Inferior parietal cortex (tissue), 1 donor: ENCODE results near the gene ANTXR2.
"Not testable (repeated sequence)": the region's sequence is repeated elsewhere in the genome, so short reads cannot be mapped to it uniquely, and the experiment has no call there.

Experiments
- DNase-seq: peaks from one replicate; pipeline ENCODE4 v3.0.0-alpha.2; 2016; ENCODE audit errors: extremely low spot score

The ANTXR2 gene

GRCh38 chr4:79991100-79991499 lies 81.9 kb downstream of the ANTXR2 start:
- DNase-seq, result not testable (repeated sequence)

- no peak for DNase-seq
These were observed 85.6 kb downstream of the ANTXR2 start for GRCh38 chr4:79987401-79987800.

GRCh38 chr4:79983431-79983830 lies 89.6 kb downstream of the ANTXR2 start:
- DNase-seq, result no peak

GRCh38 chr4:79982601-79983322 lies 90.3 kb downstream of the ANTXR2 start:
- DNase-seq, result no peak

- no peak for DNase-seq
These were observed 92.6 kb downstream of the ANTXR2 start for GRCh38 chr4:79980448-79980847.

GRCh38 chr4:79979785-79980437 lies 93.1 kb downstream of the ANTXR2 start:
- DNase-seq, result no peak

- DNase-seq, result no peak
These were observed 95.7 kb downstream of the ANTXR2 start for GRCh38 chr4:79977131-79977840.

- DNase-seq, result no peak
These were observed 108.4 kb downstream of the ANTXR2 start for GRCh38 chr4:79964400-79965211.

GRCh38 chr4:79964020-79964399 lies 109.0 kb downstream of the ANTXR2 start:
- peak; percentile 18 for DNase-seq

GRCh38 chr4:79959652-79960051 lies 113.4 kb downstream of the ANTXR2 start:
- DNase-seq, result no peak

- DNase-seq, result no peak
These were observed 114.4 kb downstream of the ANTXR2 start for GRCh38 chr4:79958466-79959264.

GRCh38 chr4:79949178-79949577 lies 123.9 kb downstream of the ANTXR2 start:
- no peak for DNase-seq

- DNase-seq, result no peak
These were observed 124.3 kb downstream of the ANTXR2 start for GRCh38 chr4:79948739-79949138.

GRCh38 chr4:79948261-79948660 lies 124.8 kb downstream of the ANTXR2 start:
- no peak for DNase-seq

GRCh38 chr4:79947386-79947785 lies 125.6 kb downstream of the ANTXR2 start:
- no peak for DNase-seq

GRCh38 chr4:79935274-79935673 lies 137.8 kb downstream of the ANTXR2 start:
- no peak for DNase-seq

- DNase-seq, result no peak
These were observed 138.4 kb downstream of the ANTXR2 start for GRCh38 chr4:79934660-79935059.

- DNase-seq, result no peak
These were observed 145.1 kb downstream of the ANTXR2 start for GRCh38 chr4:79927931-79928330.

GRCh38 chr4:79923281-79923680 lies 149.7 kb downstream of the ANTXR2 start:
- DNase-seq, result no peak

GRCh38 chr4:79922011-79922410 lies 151.0 kb downstream of the ANTXR2 start:
- no peak for DNase-seq

GRCh38 chr4:79920163-79920853 lies 152.7 kb downstream of the ANTXR2 start:
- no peak for DNase-seq
